Dermis microvascular lymphatic vessel endothelial cell (primary cell): ENCODE results near the gene MTNR1A. TPM values are rescaled to one million over a fixed set of nuclear protein-coding genes. Genes with fewer than 3 reads are reported as not detected.

Source experiments
- DNase-seq, 2 donors: peaks; one replicate each; pipeline versions ENCODE4 v3.0.0 to v3.0.0-alpha.2; 2010; ENCODE audit warnings: low read depth in 2 of 2
- total RNA-seq: library from RNA; depleted of rRNA; stranded (reverse); fragments of >200 nt; gene quantifications from 2 replicates; pipeline ENCODE4 v1.2.1, GENCODE V29; 2014

The MTNR1A gene
- total RNA-seq, 1 donor from 2014 or later = not detected

DNA sequence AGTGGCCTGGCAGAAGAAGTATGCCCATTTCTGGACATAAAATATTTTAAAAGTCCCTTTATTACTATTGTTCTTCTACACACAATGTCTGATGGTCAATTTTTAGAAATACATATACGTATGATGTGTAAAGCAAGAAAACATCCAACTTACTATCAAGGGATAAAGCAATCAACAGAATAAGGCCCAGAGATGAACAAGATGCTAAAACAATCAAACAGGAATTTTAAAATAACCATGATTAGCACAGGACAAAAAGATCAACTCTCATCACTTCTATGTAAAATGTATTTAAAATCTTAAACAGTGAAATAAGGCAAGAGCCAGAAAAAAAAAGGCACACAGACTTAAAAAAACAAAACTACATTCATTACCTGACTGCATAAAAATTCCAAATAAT lies 60.9 kb downstream of the MTNR1A start:
- DNase-seq = no peak

DNA sequence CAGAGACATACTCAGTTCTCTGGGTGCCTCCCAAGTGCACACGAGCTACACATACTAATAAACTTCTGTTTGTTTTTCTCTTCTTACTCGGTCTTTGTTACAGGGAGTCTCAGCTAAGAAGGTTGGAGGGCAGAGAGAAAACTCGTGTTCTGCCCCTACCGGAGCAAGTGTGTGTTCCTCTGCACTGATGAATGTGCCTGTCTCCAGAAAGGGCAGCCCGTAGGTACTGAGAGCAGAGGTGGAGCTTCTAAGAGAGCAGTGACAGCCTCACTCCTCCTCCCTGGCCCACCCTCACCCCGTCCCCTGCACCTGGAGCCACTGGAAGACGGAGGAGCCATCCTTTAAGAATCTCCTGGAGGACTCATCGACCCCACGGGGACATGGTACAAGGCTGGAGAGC lies 67.6 kb downstream of the MTNR1A start:
- DNase-seq = no peak

DNA sequence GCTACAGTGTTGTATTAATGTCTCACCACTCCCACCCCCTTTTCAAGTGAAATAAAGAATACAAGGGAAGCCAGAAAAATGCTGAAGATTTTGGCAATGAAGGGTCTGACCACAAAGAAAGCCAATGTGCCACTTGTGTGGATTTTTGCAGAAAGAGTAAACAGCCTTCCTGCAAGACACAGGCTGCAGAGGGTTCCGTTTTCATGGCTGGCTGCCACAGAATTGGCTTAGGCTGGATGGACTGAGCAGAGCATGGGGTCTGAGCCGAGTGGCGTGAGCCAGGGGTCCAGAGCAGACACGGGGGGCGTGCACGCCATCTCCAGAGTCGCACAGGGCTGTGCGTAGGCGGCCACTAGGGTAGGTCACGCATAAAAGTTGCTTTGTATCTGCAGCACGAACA lies 69.2 kb downstream of the MTNR1A start:
- no peak for DNase-seq

DNA sequence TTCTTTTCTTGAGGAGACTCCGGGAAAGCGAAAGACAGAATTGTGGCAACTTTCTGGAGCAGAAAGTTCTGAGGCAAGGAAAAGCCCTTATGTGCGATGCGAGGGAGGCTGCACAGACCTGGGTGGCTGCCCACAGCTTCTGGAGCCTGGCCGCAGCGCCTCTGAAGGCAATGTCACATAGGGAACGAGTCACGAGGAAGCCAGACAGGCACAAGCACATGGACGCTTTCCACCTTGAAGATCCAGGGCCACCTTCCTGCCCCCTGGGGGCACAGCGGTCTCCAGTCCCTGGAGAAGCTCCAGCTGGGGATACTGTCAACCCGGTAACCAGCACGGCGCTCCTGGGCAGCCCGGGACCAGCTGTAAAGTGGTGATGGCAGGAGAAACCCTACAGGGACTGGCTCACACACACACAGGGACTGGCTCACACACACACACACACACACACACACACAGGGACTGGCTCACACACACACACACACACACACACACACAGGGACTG lies 69.8 kb downstream of the MTNR1A start:
- DNase-seq = no peak

DNA sequence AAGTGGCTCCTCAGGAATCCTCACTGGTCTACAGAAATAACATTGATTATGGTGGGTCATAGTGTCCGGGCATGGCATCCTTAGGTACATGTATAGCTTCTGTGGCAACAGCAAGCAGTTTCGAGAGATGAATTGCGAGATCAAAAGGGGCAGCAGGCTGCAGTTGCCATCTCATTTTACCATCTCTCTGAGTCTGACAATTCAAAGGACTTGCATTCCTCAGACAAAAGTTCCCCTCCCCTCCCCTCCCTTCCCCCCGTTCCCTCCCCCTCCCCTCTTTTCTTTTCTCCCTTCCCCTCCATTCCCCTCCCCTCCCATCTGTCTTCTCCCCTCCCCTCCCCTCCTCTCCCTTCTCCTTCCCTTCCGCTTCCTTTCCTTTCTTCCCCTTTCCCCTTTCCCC lies 70.2 kb downstream of the MTNR1A start:
- DNase-seq = no peak

DNA sequence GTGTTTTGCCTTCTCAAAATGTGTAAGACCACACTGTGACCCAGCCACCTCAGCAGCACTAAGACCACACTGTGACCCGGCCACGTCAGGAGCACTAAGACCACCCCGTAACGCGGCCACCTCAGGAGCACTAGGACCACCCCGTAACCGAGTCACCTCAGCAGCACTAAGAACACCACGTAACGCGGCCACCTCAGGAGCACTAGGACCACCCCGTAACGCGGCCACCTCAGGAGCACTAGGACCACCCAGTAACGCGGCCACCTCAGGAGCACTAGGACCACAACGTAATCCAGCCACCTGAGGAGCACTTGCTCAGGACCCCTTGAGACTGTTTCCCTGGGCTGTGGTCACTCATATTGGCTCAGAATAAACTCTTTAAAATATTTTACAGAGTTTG lies 71.7 kb downstream of the MTNR1A start:
- DNase-seq = no peak

Other genes starting within 250 kb of the MTNR1A start
- gene FAT1, start 168.3 kb upstream of the MTNR1A start, total RNA-seq = 0.90 and 2.3 TPM in 2 replicates